HEK293 (cell line): ENCODE measurements around the gene RIT1.

Experiments
- BCL6B ChIP-seq: fragments of 450-650 bp; formaldehyde crosslinking; IDR thresholded peaks from 2 replicates; pipeline ENCODE4 v1.5.1; 2017; ENCODE audit warnings: missing biosample characterization, missing genetic modification characterization
- HIC1 ChIP-seq: fragments of 450-650 bp; formaldehyde crosslinking; IDR thresholded peaks from 2 replicates; pipeline ENCODE4 v1.5.1; 2016; ENCODE audit warnings: missing biosample characterization, missing genetic modification characterization
- IKZF3 ChIP-seq: fragments of 450-650 bp; IDR thresholded peaks from 2 replicates; pipeline ENCODE4 v1.5.0; 2018; ENCODE audit warnings: missing biosample characterization, mild to moderate bottlenecking, missing genetic modification characterization, moderate library complexity
- KLF1 ChIP-seq: fragments of 450-650 bp; formaldehyde crosslinking; IDR thresholded peaks from 2 replicates; pipeline ENCODE4 v1.5.1; 2016; ENCODE audit warnings: missing biosample characterization, missing genetic modification characterization
- KLF10 ChIP-seq: fragments of 450-650 bp; IDR thresholded peaks from 2 replicates; pipeline ENCODE4 v1.5.1; 2018; ENCODE audit warnings: missing biosample characterization, mild to moderate bottlenecking, missing genetic modification characterization
- PRDM1 ChIP-seq: fragments of 450-650 bp; formaldehyde crosslinking; IDR thresholded peaks from 2 replicates; pipeline ENCODE4; 2016; ENCODE audit warnings: missing biosample characterization, missing genetic modification characterization
- PRDM6 ChIP-seq: fragments of 450-650 bp; formaldehyde crosslinking; IDR thresholded peaks from 2 replicates; pipeline ENCODE4 v1.5.1; 2017; ENCODE audit warnings: missing biosample characterization, missing genetic modification characterization
- REST ChIP-seq: fragments of 450-650 bp; formaldehyde crosslinking; IDR thresholded peaks from 2 replicates; pipeline ENCODE4 v1.5.1; 2016; ENCODE audit warnings: missing biosample characterization, missing genetic modification characterization
- SCRT1 ChIP-seq: fragments of 450-650 bp; formaldehyde crosslinking; IDR thresholded peaks from 2 replicates; pipeline ENCODE4 v1.5.1; 2016; ENCODE audit warnings: missing biosample characterization, missing genetic modification characterization, borderline replicate concordance
- TSHZ1 ChIP-seq: fragments of 450-650 bp; formaldehyde crosslinking; IDR thresholded peaks from 2 replicates; pipeline ENCODE4 v1.5.1; 2016; ENCODE audit warnings: missing biosample characterization, missing genetic modification characterization, borderline replicate concordance
- YY1 ChIP-seq: fragments of 450-650 bp; formaldehyde crosslinking; IDR thresholded peaks from 2 replicates; pipeline ENCODE4 v1.5.1; 2018; ENCODE audit warnings: missing biosample characterization, missing genetic modification characterization
- ZBTB48 ChIP-seq: fragments of 450-650 bp; formaldehyde crosslinking; IDR thresholded peaks from 2 replicates; pipeline ENCODE4 v1.5.1; 2016; ENCODE audit warnings: missing biosample characterization, missing genetic modification characterization
- ZNF112 ChIP-seq: fragments of 450-650 bp; formaldehyde crosslinking; IDR thresholded peaks from 2 replicates; pipeline ENCODE4 v1.5.0; 2017; ENCODE audit warnings: missing biosample characterization, missing genetic modification characterization
- ZNF169 ChIP-seq: fragments of 450-650 bp; formaldehyde crosslinking; IDR thresholded peaks from 2 replicates; pipeline ENCODE4 v1.5.1; 2016; ENCODE audit warnings: missing biosample characterization, missing genetic modification characterization
- ZNF184 ChIP-seq: fragments of 450-650 bp; IDR thresholded peaks from 2 replicates; pipeline ENCODE4 v1.5.1; 2018; ENCODE audit warnings: missing biosample characterization, mild to moderate bottlenecking, missing genetic modification characterization
- ZNF292 ChIP-seq: fragments of 450-650 bp; formaldehyde crosslinking; IDR thresholded peaks from 2 replicates; pipeline ENCODE4 v1.5.1; 2016; ENCODE audit warnings: low read depth, missing biosample characterization, missing genetic modification characterization, borderline replicate concordance
- ZNF335 ChIP-seq: fragments of 450-650 bp; formaldehyde crosslinking; conservative IDR thresholded peaks from 2 replicates; pipeline ENCODE4 v1.5.1; 2016; ENCODE audit warnings: missing biosample characterization, missing genetic modification characterization
- ZNF449 ChIP-seq: fragments of 450-650 bp; formaldehyde crosslinking; IDR thresholded peaks from 2 replicates; pipeline ENCODE4 v1.5.1; 2017; ENCODE audit warnings: missing biosample characterization, mild to moderate bottlenecking, missing genetic modification characterization, moderate library complexity
- ZNF501 ChIP-seq: fragments of 450-650 bp; formaldehyde crosslinking; IDR thresholded peaks from 2 replicates; pipeline ENCODE4 v1.5.1; 2016; ENCODE audit warnings: missing biosample characterization, missing genetic modification characterization
- ZNF544 ChIP-seq: fragments of 450-650 bp; formaldehyde crosslinking; IDR thresholded peaks from 2 replicates; pipeline ENCODE4 v1.5.0; 2017; ENCODE audit warnings: missing biosample characterization, missing genetic modification characterization
- ZNF555 ChIP-seq: fragments of 450-650 bp; formaldehyde crosslinking; conservative IDR thresholded peaks from 2 replicates; pipeline ENCODE4 v1.5.1; 2017; ENCODE audit warnings: missing biosample characterization, mild to moderate bottlenecking, missing genetic modification characterization, inconsistent platforms
- ZNF571 ChIP-seq: fragments of 450-650 bp; formaldehyde crosslinking; IDR thresholded peaks from 2 replicates; pipeline ENCODE4 v1.5.0; 2017; ENCODE audit warnings: missing biosample characterization, missing genetic modification characterization
- ZNF600 ChIP-seq: fragments of 450-650 bp; formaldehyde crosslinking; IDR thresholded peaks from 2 replicates; pipeline ENCODE4 v1.5.1; 2016; ENCODE audit warnings: missing biosample characterization, missing genetic modification characterization
- ZNF623 ChIP-seq: fragments of 450-650 bp; formaldehyde crosslinking; IDR thresholded peaks from 2 replicates; pipeline ENCODE4 v1.5.1; 2016; ENCODE audit warnings: missing biosample characterization, missing genetic modification characterization

The RIT1 gene

GRCh38 chr1:155859881-155860871 lies 51.0 kb downstream of the RIT1 start (continued):
- TF ChIP-seq TSHZ1 (tag by site-specific recombination): peak; percentile 6; the same call in 1 of the 2 replicates
- TF ChIP-seq ZNF555 (tag by site-specific recombination): no peak
- TF ChIP-seq KLF10 (tag by site-specific recombination): peak; percentile 85
- no peak for TF ChIP-seq ZNF623 (tag by site-specific recombination)
- TF ChIP-seq KLF1 (tag by site-specific recombination): peak; percentile 91
- peak; percentile 69 for TF ChIP-seq PRDM1 (tag by site-specific recombination)
- 0 out of 2 replicates have a peak, but pooled peaks have one; percentile 20 for TF ChIP-seq REST
- TF ChIP-seq ZNF544 (tag by site-specific recombination): no peak
- peak; percentile 62 for TF ChIP-seq HIC1 (tag by site-specific recombination)
- TF ChIP-seq ZNF600: peak; percentile 50; the same call in 1 of the 2 replicates
- TF ChIP-seq ZNF335: peak; percentile 81
- TF ChIP-seq ZNF449 (tag by site-specific recombination): peak; percentile 89
- no peak for TF ChIP-seq ZNF571 (tag by site-specific recombination)
- peak; percentile 84; the same call in 1 of the 2 replicates for TF ChIP-seq YY1 (tag by site-specific recombination)
- no peak for TF ChIP-seq BCL6B
- TF ChIP-seq IKZF3 (tag by site-specific recombination): peak; percentile 83
- 0 out of 2 replicates have a peak, but pooled peaks have one; percentile 37 for TF ChIP-seq ZNF184 (tag by site-specific recombination)
- TF ChIP-seq ZNF501 (tag by site-specific recombination): peak; percentile 55; the same call in 1 of the 2 replicates
- no peak for TF ChIP-seq ZNF112 (tag by site-specific recombination)
- TF ChIP-seq ZBTB48 (tag by site-specific recombination): no peak
- peak; percentile 29; the same call in 1 of the 2 replicates for TF ChIP-seq PRDM6 (tag by site-specific recombination)
- no peak for TF ChIP-seq SCRT1 (tag by site-specific recombination)
- TF ChIP-seq ZNF292 (tag by site-specific recombination): no peak
- no peak for TF ChIP-seq ZNF169
